Measurements from ENCODE around the gene FNIP2.
A peak's percentile ranks its signal among the peaks of the same experiment; 100 is the strongest.

The FNIP2 gene

DNA sequence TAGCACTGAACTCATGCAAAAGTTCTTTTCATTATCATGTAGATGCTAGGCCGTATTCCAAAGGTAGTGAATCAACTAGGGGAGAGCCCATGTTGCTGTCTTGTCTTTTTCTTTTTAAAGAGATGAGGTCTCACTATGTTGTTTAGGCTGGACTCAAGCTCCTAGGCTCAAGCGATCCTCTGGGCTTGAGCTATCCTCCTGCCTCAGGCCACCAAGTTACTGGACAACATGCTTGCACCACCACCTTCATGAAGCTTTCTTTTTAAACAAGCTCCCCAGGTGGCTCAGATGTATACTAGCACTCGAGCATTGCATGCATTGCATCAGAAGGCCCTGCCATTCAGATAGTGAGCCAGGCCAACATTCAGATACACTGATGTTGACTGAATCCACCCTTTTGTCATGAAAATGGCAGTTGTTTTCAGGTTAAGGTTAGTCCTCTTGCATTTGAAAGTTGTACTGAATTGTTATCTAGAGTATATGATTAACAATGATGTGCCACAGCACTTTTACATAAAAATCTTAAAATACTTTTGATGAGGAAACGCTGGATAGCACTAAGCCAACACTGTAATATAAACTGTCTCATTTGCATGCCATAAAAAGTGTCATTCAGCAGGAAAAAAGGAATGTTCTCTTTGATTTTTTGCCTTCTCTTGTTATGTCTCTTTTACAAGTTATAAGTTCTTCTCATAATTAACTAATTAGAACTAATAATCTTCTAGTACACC lies 76.7 kb downstream of the FNIP2 start:
- Mint-ChIP-seq H3K4me1 (ENCODE audit: low read depth) (peaks cover 14% of the 10 kb centered on the region), H3K4me3 (no peak overlapping the region), H3K9me3 (no peaks in the 10 kb centered on the region), H3K27me3 (no peaks in the 10 kb centered on the region), H3K27ac (no peak overlapping the region), H3K36me3 (ENCODE audit: low read depth) (peaks cover 5% of the 10 kb centered on the region)

GRCh38 chr4:158847535-158847934 lies 78.7 kb downstream of the FNIP2 start:
- H3K4me1 Mint-ChIP-seq (ENCODE audit: low read depth), result peaks cover 18% of the 10 kb centered on the region
- no peak overlapping the region for H3K27ac Mint-ChIP-seq
- no peaks in the 10 kb centered on the region for H3K9me3 Mint-ChIP-seq
- H3K36me3 Mint-ChIP-seq (ENCODE audit: low read depth), result peaks cover 5% of the 10 kb centered on the region
- H3K4me3 Mint-ChIP-seq, result no peak overlapping the region
- no peaks in the 10 kb centered on the region for H3K27me3 Mint-ChIP-seq

DNA sequence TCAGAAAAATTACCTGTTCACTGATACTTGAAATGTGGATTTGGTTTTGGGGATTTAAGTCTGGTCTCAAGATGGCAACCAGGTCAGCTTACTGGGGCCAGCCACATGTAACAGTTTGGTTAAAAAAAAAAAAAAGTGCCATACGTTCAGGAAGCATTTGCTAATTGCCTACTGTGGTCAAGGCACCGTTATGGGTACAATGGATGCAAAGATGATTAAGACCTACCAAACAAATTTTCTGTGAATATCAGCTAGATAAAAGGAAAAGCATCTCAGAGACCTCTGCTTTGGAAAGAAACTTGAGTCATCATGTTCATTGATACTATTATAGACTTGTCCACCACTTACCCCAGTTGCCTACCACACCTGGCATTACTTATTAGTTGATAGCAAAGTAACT lies 80.9 kb downstream of the FNIP2 start:
- no peak overlapping the region for H3K4me3 Mint-ChIP-seq

GRCh38 chr4:158850371-158850770 lies 81.5 kb downstream of the FNIP2 start:
- Mint-ChIP-seq H3K4me3 (no peak overlapping the region), H3K27ac (peak overlapping the region; percentile 9), H3K36me3 (ENCODE audit: low read depth) (no peaks in the 10 kb centered on the region), H3K9me3 (no peaks in the 10 kb centered on the region), H3K4me1 (ENCODE audit: low read depth) (peaks cover 18% of the 10 kb centered on the region), H3K27me3 (no peaks in the 10 kb centered on the region)

More for the DNA sequence above, 80.9 kb downstream of the FNIP2 start:
- H3K9me3 Mint-ChIP-seq, result no peaks in the 10 kb centered on the region
- H3K4me1 Mint-ChIP-seq (ENCODE audit: low read depth), result peaks cover 18% of the 10 kb centered on the region
- H3K36me3 Mint-ChIP-seq (ENCODE audit: low read depth), result no peaks in the 10 kb centered on the region
- H3K27ac Mint-ChIP-seq, result no peak overlapping the region
- no peaks in the 10 kb centered on the region for H3K27me3 Mint-ChIP-seq

DNA sequence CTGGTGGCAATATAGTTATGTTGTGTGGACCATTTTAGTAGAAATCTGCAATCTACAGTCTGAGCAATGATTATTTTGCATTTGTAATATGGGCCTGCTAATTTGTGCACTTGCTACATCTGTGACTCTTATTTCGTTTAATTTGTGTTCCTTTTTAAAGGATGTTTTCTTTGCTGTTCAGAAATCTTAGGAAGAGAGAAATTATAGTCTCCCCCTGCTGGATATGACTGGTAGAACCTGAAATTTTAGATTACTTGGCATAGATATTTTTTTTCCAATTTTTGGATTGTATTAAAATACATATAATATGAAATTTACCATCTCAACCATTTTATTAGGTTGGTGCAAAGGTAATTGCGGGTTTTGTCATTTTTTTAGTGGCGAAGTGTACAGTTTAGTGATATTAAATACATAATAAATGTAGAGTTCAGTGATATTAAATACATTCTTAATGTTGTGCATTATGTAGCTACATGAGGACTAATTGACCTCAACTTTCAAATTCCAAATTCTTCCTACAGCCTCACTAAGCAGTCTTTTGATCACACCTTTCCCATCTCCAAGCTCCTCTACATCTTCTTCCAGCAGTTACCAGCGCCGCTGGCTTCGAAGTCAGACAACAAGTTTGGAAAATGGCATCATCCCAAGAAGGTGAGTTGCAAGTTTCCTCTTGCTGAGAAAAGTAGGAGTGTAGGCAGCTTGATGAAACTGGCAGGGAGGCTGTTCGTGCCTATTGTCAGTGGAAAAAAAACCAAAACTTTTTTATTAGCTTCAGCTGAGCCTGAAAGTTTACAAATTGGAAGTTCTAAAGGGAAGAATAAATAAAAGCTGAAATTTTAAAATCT lies 82.2 kb downstream of the FNIP2 start:
- Mint-ChIP-seq H3K36me3 (ENCODE audit: low read depth) (no peaks in the 10 kb centered on the region), H3K27me3 (no peaks in the 10 kb centered on the region), H3K9me3 (no peaks in the 10 kb centered on the region), H3K27ac (peak overlapping the region; percentile 9), H3K4me3 (no peak overlapping the region), H3K4me1 (ENCODE audit: low read depth) (peaks cover 18% of the 10 kb centered on the region)

DNA sequence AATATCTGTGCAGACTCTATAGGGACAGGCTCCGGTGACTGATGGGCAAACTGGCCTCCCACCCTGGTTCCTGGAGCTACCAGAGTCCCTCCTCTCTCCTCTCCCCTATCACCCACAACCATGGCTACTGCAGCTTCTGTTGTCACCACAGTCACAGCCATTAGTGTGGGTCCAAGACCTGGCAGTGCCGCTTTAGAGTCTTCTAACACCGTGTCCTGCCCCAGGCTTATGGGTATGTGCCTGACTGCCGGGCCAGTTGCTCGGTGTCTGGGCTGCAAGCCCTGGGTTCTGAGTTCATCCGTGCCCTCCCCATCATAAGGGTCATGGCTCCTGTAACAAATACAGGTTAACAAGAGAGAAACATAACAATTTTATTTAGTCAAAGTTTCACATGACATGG lies 85.4 kb downstream of the FNIP2 start:
- Mint-ChIP-seq H3K27ac (no peak overlapping the region), H3K27me3 (no peaks in the 10 kb centered on the region), H3K36me3 (ENCODE audit: low read depth) (peaks cover 4% of the 10 kb centered on the region), H3K9me3 (no peaks in the 10 kb centered on the region), H3K4me1 (ENCODE audit: low read depth) (peaks cover 15% of the 10 kb centered on the region), H3K4me3 (no peak overlapping the region)

DNA sequence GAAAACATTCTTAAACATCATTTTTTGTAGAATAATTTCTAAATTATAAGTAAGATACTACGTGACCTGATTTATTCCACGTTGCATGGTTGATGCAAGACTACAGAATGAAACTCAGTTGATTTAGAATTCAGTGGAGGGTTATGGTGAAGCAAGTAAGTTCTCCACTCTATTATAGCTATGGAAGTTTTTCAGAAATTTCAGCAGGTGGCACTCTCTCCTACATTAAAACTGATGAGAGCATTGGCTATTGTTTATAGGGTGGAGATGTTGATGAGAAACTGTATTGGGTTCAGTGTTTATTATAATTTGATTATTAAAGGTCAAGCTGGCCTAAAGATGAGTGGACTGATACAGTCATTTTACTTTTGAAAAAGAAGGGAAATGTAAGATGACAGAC lies 88.0 kb downstream of the FNIP2 start:
- Mint-ChIP-seq H3K36me3 (ENCODE audit: low read depth) (peaks cover 21% of the 10 kb centered on the region), H3K27ac (no peak overlapping the region), H3K9me3 (no peaks in the 10 kb centered on the region), H3K27me3 (no peaks in the 10 kb centered on the region), H3K4me1 (ENCODE audit: low read depth) (no peaks in the 10 kb centered on the region), H3K4me3 (no peak overlapping the region)

GRCh38 chr4:158857951-158858350 lies 89.1 kb downstream of the FNIP2 start:
- Mint-ChIP-seq H3K36me3 (ENCODE audit: low read depth) (peaks cover 32% of the 10 kb centered on the region), H3K4me1 (ENCODE audit: low read depth) (no peaks in the 10 kb centered on the region), H3K4me3 (no peak overlapping the region), H3K27me3 (no peaks in the 10 kb centered on the region), H3K27ac (no peak overlapping the region), H3K9me3 (no peaks in the 10 kb centered on the region)

GRCh38 chr4:158858410-158859199 lies 89.8 kb downstream of the FNIP2 start:
- Mint-ChIP-seq H3K27ac (no peak overlapping the region), H3K4me1 (ENCODE audit: low read depth) (no peaks in the 10 kb centered on the region), H3K9me3 (no peaks in the 10 kb centered on the region), H3K27me3 (no peaks in the 10 kb centered on the region), H3K4me3 (no peak overlapping the region), H3K36me3 (ENCODE audit: low read depth) (peaks cover 34% of the 10 kb centered on the region)

DNA sequence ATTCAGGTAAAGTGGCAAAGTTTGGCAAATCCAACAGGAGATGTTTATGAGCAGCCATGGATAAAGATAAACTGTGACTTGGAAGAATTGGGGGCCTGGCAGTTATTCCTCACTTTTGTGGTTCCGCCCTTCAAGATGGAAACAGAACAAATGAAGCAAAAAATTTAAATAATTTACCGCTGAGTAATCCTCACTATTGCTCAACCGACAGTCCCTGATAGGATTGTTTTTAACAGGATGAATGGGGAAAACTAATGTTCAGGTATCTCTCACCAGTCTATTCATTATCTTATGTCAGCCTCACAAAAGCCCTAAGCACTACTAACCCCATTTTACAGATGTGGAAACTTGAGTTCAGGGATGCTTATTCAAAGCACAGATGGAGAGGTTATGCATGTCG lies 90.8 kb downstream of the FNIP2 start:
- Mint-ChIP-seq H3K27ac (no peak overlapping the region), H3K27me3 (no peaks in the 10 kb centered on the region), H3K9me3 (no peaks in the 10 kb centered on the region), H3K4me3 (no peak overlapping the region), H3K4me1 (ENCODE audit: low read depth) (no peaks in the 10 kb centered on the region), H3K36me3 (ENCODE audit: low read depth) (peaks cover 37% of the 10 kb centered on the region)

GRCh38 chr4:158860856-158861255 lies 92.0 kb downstream of the FNIP2 start:
- no peak overlapping the region for H3K27ac Mint-ChIP-seq
- no peak overlapping the region for H3K4me3 Mint-ChIP-seq
- no peaks in the 10 kb centered on the region for H3K4me1 Mint-ChIP-seq (ENCODE audit: low read depth)
- no peaks in the 10 kb centered on the region for H3K9me3 Mint-ChIP-seq
- H3K27me3 Mint-ChIP-seq, result no peaks in the 10 kb centered on the region
- H3K36me3 Mint-ChIP-seq (ENCODE audit: low read depth), result peaks cover 38% of the 10 kb centered on the region

DNA sequence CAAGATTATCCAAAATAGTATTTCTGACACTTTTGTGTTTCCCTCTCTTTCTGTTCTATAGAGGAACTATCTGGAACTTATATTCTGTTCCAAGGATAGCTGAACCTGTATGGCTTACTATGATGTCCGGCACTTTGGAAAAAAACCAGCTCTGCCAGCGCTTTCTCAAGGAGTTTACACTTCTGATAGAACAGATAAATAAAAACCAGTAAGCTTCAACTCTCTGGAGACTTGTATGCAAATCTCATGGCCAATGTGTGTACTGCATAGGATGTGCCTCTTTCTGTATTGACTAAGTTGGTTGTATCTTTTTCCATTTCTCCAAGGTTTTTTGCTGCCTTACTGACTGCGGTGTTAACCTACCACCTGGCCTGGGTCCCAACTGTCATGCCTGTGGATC lies 92.5 kb downstream of the FNIP2 start:
- H3K27ac Mint-ChIP-seq, result no peak overlapping the region
- peaks cover 38% of the 10 kb centered on the region for H3K36me3 Mint-ChIP-seq (ENCODE audit: low read depth)
- no peak overlapping the region for H3K4me3 Mint-ChIP-seq
- no peaks in the 10 kb centered on the region for H3K4me1 Mint-ChIP-seq (ENCODE audit: low read depth)
- no peaks in the 10 kb centered on the region for H3K27me3 Mint-ChIP-seq
- H3K9me3 Mint-ChIP-seq, result no peaks in the 10 kb centered on the region

DNA sequence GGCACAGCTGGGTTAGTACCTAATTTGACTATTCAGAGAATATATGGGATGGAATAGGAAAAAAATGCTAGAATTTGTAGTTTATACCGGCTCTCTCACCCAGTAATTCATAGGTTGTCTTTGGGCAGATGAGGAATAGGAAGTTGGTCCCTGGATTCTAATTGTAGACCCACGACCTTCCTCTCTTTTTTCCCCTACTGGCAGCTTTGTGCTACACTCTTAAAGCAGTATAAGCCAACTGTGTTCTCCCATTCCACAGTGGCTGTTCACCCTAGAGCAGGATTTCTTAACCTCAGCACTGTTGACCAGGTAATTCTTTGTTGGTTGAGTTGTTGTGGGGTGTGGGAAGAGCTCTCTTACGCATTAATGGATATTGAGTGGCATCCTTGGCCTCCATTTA lies 92.9 kb downstream of the FNIP2 start:
- H3K4me1 Mint-ChIP-seq (ENCODE audit: low read depth), result no peaks in the 10 kb centered on the region
- no peak overlapping the region for H3K4me3 Mint-ChIP-seq
- no peaks in the 10 kb centered on the region for H3K27me3 Mint-ChIP-seq
- H3K36me3 Mint-ChIP-seq (ENCODE audit: low read depth), result peaks cover 38% of the 10 kb centered on the region
- no peaks in the 10 kb centered on the region for H3K9me3 Mint-ChIP-seq
- no peak overlapping the region for H3K27ac Mint-ChIP-seq

DNA sequence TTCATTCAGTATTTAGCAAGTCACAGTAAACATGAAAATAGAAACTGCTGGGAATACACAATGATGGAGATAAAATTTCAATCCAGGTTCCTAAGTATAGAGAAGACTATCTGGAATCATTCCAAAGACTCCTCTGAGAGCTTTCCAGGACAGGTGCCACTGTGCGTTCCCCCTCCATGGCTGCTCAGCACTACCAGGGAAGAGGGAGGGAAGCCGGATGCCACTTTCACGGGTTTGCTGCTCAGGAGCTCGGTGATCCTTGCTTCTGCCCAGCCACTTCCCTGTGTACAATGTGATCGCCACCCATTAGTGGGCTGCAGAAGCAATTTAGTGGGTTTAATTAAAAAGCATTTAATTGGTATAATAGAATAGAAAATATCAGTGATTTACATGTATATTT lies 94.5 kb downstream of the FNIP2 start:
- H3K27ac Mint-ChIP-seq, result no peak overlapping the region
- no peaks in the 10 kb centered on the region for H3K27me3 Mint-ChIP-seq
- H3K9me3 Mint-ChIP-seq, result no peaks in the 10 kb centered on the region
- no peak overlapping the region for H3K4me3 Mint-ChIP-seq
- no peaks in the 10 kb centered on the region for H3K4me1 Mint-ChIP-seq (ENCODE audit: low read depth)
- H3K36me3 Mint-ChIP-seq (ENCODE audit: low read depth), result peaks cover 38% of the 10 kb centered on the region
